H1 (cell line): ENCODE results near the gene DES. TPM values are rescaled to one million over a fixed set of nuclear protein-coding genes. Genes with fewer than 3 reads are reported as not detected.
A peak's percentile ranks its signal among the peaks of the same experiment; 100 is the strongest.

Experiments
- POLR2A ChIP-seq, 2 experiments: IDR thresholded peaks; 1 replicate in 1 of 2; 2 replicates in 1 of 2; pipeline ENCODE4 v1.6.1; 2011; ENCODE audit warnings: low read depth in 2 of 2, low read length in 2 of 2, mild to moderate bottlenecking in 2 of 2; ENCODE audit errors: control extremely low read depth in 1 of 2
- RNF2 ChIP-seq: fragments of 200-900, 300-1000 bp; sonication (generic); IDR thresholded peaks from 2 replicates; pipeline ENCODE4 v1.7.1; 2016; ENCODE audit warnings: borderline replicate concordance, low read depth, mild to moderate bottlenecking, antibody characterized with exemption, low read length; ENCODE audit not compliant: poor library complexity, severe bottlenecking; ENCODE audit errors: missing control alignments
- SUZ12 ChIP-seq: fragments of 200-600 bp; sonication (generic); IDR thresholded peaks from 2 replicates; pipeline ENCODE4 v1.6.1; 2012; ENCODE audit warnings: mild to moderate bottlenecking, inconsistent platforms, low read length, moderate library complexity, mixed read lengths
- polyA plus RNA-seq, 7 experiments: library from polyadenylated mRNA; depleted of rRNA in 3 of 7; stranded (reverse) in 5 of 7; unstranded in 2 of 7; fragments of >200 nt in 5 of 7; fragments of 200-250 nt in 2 of 7; gene quantifications; 1 replicate in 5 of 7; 2 replicates in 1 of 7; 4 replicates in 1 of 7; pipeline versions ENCODE4 v1.2.1 to v1.2.3, GENCODE V29; 2011 to 2013; ENCODE audit warnings: missing spikeins in 2 of 7, mixed read lengths in 2 of 7
- total RNA-seq: library from RNA; stranded (reverse); fragmentation: NEBNext Ultra II Directional; extraction: Animal tissue kit (Norgen Biotek cat#: 25700); gene quantifications from 2 replicates; pipeline ENCODE4 v1.2.1, GENCODE V29; 2021

DES gene
- total and polyA plus RNA-seq, 2 of the 8 experiments (the other 6 are each of a cell fraction or from before 2014, with no cell fraction given) = 1.8 to 4.3 TPM

DNA sequence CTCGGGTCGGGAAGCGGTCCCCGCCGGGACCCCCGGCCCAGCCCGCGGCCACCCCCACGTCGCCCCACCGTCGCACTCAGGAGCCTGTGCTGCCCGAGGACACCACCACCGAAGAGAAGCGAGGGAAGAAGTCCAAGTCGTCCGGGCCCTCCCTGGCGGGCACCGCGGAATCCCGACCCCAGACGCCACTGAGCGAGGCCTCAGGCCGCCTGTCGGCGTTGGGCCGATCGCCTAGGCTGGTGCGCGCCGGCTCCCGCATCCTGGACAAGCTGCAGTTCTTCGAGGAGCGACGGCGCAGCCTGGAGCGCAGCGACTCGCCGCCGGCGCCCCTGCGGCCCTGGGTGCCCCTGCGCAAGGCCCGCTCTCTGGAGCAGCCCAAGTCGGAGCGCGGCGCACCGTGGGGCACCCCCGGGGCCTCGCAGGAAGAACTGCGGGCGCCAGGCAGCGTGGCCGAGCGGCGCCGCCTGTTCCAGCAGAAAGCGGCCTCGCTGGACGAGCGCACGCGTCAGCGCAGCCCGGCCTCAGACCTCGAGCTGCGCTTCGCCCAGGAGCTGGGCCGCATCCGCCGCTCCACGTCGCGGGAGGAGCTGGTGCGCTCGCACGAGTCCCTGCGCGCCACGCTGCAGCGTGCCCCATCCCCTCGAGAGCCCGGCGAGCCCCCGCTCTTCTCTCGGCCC is 30.1 kb downstream of the DES start (continued):
- TF ChIP-seq SUZ12 (peak; percentile 65), POLR2A (IDR thresholded peaks at IDR 0.05; ENCODE audit: control extremely low read depth in 1 of 2, low read depth in 2 of 2, low read length in 2 of 2) (no peak), RNF2 (peak; percentile 31)
